Esophagus mucosa (tissue), 1 donor: Measurements from ENCODE around the gene SPTBN1. TPM values are rescaled to one million over a fixed set of nuclear protein-coding genes. Genes with fewer than 3 reads are reported as not detected.
A peak's percentile ranks its signal among the peaks of the same experiment; 100 is the strongest.

ENCODE experiments used
- ATAC-seq: fragments of 200-7000 bp; cut with Tn5 transposase; one replicate; pipeline ENCODE4 v1.9.1; 2020
- total RNA-seq: library from RNA; stranded (reverse); gene quantifications from one replicate; pipeline ENCODE4 v1.2.4, GENCODE V29; 2023
- donor health status: DM: yes; HTN: yes; CAD: no.

Gene SPTBN1
- total RNA-seq, 1 donor from 2014 or later = 77.2 TPM

DNA sequence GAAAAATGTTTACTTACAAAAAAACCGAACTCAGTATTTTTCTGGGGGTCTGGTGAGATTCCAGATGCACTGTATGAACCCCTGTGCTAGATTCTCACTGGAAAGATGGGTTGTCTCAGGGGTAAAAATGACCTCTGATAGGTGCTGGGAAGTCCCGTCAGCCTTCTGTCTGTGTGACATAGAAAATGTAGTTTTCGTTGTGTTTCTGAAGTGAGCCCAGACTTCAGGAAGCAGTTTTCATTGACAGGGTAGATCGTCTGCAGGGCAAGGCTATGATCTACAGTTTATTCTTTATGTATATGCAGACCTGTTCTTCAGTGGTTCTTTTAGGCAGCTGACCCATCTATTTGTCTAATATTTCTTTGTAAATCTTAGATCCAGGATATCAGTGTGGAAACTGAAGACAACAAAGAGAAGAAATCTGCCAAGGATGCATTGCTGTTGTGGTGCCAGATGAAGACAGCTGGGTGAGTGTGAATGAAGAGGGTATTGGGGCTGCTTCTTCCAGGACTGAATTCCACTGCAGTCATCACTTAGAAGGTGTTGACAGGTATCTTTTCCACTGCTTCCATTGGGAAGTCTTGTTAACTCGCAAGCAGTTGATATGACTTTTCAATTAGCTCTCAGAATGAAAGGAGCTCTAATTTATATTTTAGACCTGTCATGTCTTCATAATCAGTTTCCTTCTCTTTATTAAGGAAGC lies 159.9 kb downstream of the SPTBN1 start:
- no peak for ATAC-seq

DNA sequence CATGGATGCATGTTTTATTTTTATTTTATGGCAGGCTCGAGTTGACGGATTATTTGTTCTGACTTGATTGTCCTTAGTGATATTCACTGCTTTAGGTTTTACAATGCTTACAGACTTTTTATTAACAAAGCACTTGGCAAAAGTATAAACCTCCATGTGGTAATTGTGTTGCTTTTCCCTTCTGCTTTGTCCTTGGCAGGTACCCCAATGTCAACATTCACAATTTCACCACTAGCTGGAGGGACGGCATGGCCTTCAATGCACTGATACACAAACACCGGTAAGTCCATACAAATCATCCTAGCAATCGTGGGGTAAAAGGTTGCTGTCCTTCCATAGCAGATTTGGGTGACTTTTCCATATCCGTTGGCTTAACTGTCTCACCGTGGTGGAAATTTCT lies 161.3 kb downstream of the SPTBN1 start:
- no peak for ATAC-seq

DNA sequence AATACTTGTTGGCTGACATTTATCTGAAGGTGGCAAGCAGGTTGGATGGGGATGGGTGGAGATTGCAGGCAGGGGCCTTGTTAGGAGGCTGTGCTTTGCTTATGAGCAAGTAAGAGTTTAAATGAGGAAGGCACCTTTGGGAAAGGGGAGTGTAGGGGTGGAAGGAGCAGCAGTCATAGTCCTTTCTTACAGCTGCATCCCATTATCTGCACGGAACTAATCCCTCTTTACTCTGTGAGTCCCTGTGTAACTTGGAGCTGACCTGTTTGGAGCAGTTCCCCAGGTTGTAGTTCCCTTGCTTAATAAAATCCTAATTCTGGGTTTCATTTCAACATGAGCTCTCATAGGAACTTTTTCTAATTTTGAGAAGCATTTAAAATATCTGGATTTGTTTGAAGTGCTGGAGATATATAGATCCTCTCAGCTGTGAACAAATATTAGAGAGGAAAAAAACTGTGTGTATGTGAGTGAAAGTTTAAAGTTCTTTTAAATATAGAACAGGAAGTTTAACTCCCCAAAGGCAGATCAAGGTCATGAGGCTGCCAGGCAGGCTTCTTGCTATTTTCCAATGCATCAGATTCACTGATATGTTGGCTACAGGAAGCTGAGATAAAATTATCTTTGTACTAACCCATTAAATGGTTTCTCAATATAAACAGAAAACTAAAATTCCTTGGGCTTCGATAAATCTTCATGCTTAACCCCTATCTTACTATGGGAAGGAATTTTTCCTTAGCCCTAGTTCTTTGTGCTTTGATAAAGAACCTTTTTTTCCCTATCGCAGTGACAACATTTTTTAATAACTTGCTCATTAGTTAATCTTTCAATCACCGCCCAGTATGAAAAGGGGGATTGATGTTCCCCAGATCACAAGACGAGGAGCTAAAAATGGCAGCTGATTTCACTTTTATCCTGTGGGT lies 162.8 kb downstream of the SPTBN1 start:
- no peak for ATAC-seq

DNA sequence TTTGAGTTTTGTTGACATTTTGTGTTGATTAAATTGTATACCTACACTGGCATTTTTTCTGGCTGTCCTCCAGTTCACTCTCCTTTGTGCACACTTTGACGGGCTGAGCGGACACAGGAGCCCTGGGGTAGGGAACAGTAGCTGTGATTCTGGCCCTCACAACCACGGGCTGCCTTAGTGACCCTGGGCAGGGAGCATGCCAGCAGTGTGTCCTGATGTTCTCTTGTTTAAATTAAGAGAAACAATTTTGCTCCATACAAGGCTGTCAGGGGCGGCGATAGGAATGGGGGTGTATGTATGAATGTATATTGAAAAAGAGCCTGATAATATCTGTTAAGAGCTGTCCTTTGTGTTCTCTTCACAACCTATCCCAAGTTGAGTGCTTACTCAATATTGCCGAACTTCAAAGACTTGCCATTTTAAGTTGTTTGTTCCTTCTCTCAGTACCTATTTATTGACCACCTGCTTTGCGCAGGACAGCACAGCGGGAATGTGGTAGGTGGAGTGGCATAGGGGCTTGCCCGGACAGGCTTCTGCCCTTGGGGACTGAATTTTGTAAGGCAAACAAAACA lies 163.6 kb downstream of the SPTBN1 start:
- no peak for ATAC-seq

DNA sequence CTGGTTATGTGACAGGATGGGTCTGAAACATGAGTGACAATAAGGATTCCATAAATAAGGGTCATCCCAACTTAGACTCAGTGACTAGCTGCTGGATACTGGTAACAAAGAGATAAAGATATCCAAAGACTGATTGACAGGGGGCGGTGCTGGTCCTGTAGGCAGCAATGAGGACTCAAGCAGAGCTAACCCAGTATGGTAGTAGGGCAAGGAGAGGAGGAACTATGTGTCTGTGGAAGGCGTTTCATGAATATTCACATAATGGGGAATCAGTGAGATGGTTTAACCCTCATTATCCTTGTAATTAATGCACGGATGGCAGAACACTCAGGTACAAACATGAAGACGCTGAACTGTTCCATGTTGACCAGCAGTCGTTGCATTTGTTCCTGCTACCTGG lies 164.8 kb downstream of the SPTBN1 start:
- no peak for ATAC-seq

DNA sequence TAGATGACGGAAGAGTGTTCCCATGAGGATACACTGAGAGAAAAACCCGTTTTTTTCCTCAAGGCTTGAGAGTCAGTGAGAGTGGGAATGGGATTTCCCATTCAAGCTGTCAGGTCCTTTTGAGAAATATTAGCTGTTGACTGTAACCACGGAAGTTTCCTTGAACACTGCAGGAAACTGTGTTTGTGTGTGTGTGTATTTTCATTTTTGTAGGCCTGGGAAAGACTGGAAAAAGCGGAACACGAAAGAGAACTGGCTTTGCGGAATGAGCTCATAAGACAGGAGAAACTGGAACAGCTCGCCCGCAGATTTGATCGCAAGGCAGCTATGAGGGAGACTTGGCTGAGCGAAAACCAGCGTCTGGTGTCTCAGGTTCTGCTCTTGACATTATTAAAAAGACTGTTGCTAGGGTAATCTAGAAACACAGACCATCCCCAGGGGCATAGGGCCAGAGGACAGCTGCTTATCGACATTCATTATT lies 168.5 kb downstream of the SPTBN1 start:
- ATAC-seq = no peak

DNA sequence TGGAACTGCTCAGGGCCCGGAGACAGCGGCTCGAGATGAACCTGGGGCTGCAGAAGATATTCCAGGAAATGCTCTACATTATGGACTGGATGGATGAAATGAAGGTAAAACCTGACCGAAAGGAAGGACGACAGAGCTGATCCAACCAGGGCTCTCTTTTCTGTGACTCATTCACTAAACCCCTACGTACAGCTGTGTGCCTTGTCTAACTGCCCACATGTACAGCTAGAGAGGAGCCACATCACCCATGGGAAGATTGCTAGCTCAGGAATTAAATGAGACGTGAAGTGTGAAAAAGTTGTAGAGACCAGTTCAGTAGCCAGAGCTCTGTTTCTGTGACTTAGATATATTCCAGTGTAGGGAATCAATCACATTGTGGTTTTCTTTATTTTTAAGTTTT lies 170.0 kb downstream of the SPTBN1 start:
- no peak for ATAC-seq

DNA sequence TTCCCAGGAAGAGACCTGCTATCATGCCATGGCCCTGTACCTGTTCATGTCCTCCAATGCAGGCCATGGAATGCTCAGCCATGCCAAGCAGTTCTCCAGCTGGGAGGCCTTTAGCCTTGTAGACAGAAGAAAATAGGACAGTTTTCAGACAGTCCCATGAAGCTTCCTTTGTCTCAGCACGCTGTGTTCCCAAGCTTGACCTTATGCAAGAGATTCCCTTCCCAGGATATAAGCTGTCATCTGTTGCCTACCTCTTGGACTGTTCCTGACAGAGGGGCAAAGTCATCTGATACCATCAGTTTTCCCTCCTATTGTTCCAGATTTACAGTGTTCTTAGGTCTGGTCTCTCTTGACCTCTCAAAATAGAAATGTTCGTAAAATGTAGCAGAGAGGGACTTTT lies 170.8 kb downstream of the SPTBN1 start:
- no peak for ATAC-seq

DNA sequence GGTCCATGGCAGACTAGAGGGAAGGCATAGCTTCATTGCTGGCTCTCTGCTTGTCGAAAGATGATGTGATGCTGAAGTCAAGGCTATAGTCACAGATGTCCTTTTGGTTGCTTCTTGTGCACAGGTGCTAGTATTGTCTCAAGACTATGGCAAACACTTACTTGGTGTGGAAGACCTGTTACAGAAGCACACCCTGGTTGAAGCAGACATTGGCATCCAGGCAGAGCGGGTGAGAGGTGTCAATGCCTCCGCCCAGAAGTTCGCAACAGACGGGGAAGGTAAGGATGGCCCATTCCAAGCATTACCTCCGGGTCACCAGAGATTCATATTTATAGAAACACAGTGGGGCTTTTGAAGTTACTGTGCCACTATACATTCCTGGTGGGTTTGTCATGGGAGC lies 171.8 kb downstream of the SPTBN1 start:
- no peak for ATAC-seq

DNA sequence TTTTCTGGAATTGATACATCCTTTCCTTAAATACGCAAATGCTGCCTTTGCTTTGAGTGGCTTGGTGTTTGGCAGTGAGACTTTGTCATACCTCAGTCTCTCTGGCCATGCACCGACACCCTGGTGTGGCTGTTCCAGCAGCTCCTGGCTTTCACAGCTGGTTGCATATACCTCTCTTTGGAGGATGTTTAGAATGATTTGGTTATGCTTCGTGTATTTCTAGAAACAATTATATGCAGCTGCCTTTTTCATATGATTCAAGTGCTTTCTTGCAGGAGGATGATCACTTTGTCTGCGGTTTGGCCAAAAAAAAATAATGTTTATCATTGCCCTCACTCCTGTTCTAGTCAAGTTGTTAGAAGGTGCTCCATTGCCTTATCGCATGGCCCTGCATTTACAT lies 172.3 kb downstream of the SPTBN1 start:
- ATAC-seq = no peak

DNA sequence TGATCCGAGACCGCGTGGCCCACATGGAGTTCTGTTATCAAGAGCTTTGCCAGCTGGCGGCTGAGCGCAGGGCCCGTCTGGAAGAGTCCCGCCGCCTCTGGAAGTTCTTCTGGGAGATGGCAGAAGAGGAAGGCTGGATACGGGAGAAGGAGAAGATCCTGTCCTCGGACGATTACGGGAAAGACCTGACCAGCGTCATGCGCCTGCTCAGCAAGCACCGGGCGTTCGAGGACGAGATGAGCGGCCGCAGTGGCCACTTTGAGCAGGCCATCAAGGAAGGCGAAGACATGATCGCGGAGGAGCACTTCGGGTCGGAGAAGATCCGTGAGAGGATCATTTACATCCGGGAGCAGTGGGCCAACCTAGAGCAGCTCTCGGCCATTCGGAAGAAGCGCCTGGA lies 172.8 kb downstream of the SPTBN1 start:
- ATAC-seq = no peak

DNA sequence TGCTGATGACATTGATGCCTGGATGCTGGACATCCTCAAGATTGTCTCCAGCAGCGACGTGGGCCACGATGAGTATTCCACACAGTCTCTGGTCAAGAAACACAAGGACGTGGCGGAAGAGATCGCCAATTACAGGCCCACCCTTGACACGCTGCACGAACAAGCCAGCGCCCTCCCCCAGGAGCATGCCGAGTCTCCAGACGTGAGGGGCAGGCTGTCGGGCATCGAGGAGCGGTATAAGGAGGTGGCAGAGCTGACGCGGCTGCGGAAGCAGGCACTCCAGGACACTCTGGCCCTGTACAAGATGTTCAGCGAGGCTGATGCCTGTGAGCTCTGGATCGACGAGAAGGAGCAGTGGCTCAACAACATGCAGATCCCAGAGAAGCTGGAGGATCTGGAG lies 173.3 kb downstream of the SPTBN1 start:
- ATAC-seq = no peak

DNA sequence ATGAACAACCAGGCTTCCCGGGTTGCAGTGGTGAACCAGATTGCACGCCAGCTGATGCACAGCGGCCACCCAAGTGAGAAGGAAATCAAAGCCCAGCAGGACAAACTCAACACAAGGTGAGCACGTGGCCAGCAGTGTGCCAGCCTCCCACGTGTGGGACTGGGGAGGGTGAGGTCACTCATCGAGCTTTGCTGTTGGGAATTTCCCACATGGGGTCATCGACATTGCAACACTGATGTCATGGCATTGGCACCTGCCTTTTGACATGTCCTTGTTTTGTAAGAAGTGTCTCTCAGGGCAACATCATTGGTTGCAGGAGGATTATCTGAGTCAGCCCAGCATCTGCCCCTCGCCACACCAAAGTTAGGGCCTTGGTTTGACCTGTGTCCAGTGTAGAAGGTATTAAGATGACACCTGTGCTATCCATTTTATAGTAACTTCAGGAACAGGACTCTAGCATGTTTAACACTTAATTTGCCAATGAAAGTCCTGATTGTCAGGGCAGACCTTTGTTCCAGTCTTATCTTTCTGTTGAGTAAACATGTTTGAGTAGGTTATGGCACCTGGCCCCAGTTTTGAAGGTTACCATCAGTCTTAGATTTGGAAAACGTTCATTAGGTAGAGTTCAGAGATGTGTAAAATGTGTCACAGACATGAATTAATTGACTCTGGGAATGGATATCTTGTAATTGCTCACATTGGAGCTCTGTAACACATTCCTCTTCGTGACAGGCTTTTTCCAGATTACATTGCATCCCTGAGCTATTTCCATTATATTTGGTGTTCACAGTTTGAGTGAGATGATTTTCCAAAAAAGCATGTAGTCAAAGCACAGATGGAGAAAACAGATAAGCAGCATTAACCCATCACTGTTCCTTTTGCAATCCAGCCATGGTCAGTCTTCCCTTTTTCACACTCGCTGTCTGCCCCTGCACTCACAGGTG lies 174.1 kb downstream of the SPTBN1 start:
- peak; percentile 66 for ATAC-seq

DNA sequence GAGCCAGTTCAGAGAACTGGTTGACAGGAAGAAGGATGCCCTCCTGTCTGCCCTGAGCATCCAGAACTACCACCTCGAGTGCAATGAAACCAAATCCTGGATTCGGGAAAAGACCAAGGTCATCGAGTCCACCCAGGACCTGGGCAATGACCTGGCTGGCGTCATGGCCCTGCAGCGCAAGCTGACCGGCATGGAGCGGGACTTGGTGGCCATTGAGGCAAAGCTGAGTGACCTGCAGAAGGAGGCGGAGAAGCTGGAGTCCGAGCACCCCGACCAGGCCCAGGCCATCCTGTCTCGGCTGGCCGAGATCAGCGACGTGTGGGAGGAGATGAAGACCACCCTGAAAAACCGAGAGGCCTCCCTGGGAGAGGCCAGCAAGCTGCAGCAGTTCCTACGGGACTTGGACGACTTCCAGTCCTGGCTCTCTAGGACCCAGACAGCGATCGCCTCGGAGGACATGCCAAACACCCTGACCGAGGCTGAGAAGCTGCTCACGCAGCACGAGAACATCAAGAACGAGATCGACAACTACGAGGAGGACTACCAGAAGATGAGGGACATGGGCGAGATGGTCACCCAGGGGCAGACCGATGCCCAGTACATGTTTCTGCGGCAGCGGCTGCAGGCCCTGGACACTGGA lies 174.9 kb downstream of the SPTBN1 start:
- no peak for ATAC-seq

DNA sequence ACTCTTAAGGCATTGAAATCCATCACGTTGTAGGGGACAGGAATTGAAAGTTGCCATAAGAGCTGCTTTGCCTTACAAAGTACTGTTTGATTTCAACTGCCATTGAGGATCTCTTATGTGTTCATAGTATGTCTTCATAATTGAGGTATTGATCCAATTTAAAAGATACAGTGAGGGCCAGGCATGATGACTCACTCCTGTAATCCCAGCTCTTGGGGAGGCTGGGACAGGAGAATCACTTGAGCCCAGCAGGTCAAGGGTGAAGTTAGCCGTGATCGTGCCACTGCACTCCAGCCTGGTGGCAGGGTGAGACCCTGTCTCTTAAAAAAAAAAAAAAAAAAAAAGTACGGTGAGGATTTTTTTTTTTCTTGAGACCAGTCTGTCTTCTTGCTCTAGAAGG lies 175.6 kb downstream of the SPTBN1 start:
- ATAC-seq = no peak

DNA sequence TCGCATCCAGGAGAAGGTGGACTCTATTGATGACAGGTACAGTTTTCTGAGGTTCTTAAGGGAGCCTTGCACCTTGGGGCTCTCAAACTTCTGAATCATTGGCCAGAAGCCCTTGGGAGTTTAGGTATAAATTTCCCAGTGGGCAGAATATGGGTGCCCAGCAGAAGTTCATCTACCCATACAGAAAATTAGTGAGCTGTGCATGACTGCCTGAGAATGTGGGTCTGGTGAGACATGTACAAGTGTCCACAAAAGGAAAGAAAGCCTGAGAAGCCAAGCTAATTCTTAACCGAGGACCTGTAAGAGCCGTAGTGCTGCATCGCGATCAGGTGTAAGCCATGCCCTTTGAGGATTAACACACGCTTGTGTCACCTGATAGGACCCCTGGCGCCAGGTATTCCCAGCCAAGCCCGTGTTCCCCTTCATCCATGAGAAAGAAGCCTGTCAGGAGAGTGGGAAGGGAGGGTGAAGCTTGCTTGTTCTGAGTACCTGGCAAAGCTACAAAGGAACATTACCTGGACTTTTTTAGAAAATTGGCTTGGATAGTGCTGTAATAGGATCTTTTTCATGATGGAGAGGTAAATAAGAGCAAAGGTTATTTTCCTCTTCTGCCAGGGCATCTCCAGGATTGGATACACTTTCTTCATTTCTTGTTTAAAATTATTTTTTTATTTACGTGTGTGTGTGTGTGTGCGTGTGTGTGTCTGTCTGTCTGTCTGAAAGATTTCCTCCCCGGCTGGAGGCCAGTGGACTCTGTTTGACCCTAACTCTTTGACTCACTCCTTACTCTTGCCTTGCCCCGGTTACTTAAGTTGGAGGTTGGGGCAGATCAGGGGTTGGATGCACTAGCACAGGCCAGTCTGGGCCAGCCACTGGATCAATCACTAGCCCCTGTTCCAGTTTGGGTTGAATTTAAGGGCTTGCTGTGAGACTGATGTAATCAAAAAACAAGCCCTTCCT lies 176.9 kb downstream of the SPTBN1 start:
- no peak for ATAC-seq

DNA sequence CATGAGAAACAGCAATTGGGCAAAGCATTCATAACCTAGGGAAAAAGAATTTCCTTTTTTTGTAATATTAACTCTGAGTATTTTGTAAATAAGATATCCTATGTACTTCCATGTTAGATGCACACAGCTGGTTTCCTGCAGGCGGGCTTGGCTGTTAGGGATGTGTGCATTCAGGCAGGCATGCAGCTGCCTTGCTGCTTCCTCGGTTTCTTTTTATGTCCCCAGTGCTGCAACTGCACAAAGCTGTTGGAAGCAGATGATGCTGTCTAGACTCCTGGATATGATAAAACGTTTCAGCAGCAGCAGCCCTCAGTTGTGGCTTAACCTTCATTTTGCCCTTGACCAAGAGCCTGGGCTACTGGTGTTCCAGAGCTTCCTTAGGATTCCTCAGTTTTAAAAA lies 177.9 kb downstream of the SPTBN1 start:
- no peak for ATAC-seq

DNA sequence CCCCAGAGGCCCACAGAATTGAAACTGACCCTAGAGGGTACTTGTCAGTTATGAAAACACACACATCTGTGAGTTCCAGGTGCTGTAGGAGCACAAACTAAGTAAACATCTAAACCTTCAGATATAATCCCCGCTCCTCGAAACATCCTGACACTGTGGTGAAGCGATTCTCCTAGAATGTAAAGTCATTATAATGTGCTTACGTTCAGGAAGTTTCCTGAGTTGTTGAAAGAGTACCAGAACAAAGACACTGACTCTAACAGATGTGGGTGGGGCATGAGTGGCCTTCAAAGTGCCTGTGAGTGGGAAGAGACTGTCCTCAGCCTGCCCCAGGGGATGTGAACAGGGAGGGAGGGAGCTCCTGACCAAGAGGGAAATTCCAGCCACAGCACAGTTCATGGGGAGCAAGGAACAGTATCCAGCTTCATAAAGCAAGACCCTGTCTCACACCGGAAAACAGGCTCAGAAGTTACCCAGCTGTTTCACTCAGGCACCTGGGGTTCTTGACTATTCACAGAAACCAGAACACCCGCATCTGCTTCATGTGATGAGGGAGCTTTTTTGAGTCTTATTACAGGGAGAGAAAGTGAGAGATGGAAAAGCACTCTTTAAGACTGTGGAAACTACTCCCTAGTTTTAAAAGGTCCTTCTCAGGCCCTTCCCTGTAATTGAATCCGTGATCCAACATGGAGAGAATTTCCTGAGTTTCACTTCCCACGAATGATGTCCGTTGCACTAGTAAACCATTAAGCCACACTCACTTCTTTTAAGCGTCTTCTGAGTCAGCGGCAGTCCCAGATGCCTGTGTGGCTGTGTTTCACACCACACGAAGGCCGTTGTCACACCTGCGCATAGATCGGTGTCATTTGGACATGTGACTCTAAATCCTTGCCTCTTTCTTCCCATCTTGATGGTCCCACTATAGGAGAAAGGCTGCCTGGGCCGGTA lies 178.7 kb downstream of the SPTBN1 start:
- peak; percentile 51 for ATAC-seq

DNA sequence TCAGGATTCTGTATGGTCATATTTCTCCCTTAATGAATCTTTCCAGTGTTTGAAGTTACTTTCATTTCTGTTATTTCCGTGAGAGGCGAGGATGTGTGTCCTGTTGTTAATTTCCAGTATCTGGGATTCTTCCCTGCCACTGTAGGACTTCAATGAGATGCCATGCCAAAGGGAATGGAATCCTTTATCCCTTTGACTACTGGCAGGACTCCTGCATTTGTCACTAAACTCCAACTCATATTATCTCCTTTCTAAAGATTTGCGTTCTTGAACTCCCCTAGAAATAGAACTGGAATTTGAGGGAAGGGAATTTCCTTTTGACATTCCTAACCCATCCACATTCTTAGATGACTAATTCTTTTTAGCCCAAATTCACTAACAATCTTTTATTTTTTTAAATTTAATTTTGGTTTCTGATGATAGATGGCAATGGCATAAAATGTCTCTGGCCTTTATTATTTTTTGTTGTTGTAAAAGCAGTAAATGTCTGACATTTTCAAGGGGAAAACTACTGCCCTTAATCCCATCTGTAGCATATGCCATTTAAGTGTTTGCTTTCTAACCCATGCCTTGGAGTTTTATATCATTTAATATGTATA lies 179.5 kb downstream of the SPTBN1 start:
- no peak for ATAC-seq
